Measurements from ENCODE around the gene APOL3.
"Not testable (repeated sequence)": the region's sequence is repeated elsewhere in the genome, so short reads cannot be mapped to it uniquely, and the experiment has no call there.

The APOL3 gene

DNA sequence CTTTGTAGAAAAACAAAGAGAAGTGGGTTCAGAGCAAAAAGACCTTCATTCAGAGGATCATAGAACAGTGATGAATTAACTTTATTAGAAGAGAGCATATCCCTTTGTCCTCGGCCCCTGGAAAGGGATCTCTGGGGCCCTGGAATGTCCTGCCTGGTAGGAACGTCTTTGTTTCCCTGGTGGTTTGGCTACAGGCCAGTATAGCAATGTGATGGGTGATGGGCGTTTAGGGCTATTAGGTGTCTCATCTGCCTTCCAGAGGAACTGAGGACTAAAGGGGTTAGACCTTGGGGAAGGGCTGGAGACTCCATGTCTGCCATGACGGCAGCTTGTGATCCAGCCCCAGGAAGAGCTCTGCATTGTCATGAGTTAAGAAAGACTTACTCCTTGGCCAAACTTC is 32.0 kb upstream of the APOL3 start:
- DNase-seq, result no peak

DNA sequence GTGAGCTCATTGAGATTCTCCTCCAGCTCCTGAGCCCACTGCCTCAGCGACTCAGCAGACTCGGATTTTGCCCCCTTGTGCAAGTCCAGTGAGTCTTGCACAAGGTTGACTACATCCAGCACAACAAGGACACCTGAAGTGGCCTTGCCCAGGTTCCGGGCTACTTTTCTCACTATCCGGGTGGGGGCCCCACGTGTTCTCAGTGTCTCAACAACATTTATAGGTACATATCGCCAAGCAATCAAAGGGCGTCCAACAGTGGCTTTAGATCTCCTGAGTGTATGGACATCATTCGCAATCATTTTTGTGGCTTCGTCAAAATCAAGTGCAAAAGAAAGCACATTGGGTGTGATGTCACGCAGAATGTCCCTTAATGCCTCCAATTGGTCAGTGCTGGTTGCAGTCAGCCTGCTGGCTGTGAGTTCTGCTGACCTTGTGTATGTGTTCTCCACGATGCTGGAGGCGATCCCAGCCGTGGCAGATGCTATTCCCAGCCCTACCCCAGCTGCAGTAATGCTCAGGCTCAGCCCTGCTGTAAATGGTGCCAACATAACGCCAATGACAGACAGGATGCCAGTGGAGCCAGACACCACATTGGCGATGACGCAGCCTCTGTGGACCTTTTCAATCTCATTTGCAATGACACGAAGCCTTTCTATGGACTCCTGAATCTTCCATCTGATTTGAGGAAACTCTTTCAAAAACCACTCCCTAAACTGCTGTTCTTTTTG is 30.7 kb upstream of the APOL3 start:
- DNase-seq, result no peak

- not testable (repeated sequence) for DNase-seq
These were observed 27.3 kb upstream of the APOL3 start for GRCh38 chr22:36187862-36188261.

- DNase-seq, result no peak
These were observed 25.5 kb upstream of the APOL3 start for GRCh38 chr22:36185828-36186624.

DNA sequence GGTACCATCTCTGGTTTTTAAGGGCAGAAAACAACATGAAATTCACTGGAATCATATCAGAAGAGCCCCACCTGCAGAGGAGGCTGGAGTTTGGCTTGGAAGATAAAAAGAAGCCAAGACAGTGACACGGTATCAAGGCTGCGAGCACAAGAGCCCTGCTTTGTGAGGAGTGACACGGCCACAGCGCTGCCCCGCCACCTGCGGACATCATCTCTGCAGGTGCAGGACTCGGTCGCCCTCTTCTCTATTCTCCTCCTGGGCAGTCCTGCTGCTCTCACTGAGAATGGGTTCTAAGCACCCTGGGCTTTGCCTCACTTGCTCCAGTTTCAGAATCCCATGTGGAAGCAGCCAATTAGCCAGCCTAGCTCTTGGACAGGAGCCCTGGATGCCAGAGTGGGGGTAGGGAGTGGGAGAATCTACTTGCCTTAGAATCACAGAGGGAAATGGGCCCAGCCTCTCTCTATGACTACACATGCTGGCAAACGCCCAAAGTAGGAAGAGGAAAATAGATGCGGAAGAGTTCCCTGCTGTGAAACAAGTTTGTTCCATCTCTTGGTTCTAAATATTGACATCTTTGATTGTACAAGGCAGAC is 24.0 kb upstream of the APOL3 start:
- no peak for DNase-seq

DNA sequence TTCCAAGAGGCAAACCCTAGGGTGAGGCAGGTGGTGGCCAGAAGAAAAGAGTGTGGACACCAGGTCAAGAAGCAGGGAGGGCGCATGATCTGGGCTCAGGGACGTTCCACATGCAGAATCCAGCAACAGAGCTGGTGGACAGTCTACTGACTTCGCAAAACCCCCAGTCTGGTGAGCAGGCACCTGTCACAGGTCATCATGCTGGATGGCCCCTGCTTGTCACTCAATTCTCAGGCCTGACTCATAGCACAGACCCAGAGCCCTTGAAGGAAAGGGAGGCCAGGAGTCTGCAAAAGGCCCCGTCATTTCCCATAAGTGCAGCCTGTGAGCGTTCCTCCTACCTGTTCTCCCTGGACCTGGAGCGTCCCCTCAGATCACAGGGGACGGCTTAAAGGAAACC is 22.9 kb upstream of the APOL3 start:
- no peak for DNase-seq

DNA sequence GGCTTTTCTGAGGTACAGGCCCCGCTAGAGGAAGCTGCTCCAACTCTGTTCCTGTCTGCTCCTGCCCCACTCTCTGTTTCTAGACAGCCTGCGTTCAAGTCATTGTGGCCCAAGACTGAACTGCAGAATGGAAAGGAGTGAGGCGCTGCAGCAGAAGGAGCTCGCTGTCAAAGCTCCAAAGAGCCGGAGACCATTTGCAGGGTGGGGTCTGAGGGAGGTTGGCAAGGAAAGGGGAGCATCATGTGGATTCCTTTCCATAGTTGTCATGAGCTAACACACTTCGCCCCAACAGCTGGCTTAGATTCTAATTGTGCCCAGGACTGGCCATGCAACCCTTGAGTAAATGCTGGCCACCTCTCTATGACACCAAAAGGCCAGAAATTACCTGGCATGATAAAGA is 22.3 kb upstream of the APOL3 start:
- no peak for DNase-seq

- no peak for DNase-seq
These were observed 21.5 kb upstream of the APOL3 start for GRCh38 chr22:36182056-36182455.

GRCh38 chr22:36180928-36181327 is 20.4 kb upstream of the APOL3 start:
- DNase-seq, result no peak

DNA sequence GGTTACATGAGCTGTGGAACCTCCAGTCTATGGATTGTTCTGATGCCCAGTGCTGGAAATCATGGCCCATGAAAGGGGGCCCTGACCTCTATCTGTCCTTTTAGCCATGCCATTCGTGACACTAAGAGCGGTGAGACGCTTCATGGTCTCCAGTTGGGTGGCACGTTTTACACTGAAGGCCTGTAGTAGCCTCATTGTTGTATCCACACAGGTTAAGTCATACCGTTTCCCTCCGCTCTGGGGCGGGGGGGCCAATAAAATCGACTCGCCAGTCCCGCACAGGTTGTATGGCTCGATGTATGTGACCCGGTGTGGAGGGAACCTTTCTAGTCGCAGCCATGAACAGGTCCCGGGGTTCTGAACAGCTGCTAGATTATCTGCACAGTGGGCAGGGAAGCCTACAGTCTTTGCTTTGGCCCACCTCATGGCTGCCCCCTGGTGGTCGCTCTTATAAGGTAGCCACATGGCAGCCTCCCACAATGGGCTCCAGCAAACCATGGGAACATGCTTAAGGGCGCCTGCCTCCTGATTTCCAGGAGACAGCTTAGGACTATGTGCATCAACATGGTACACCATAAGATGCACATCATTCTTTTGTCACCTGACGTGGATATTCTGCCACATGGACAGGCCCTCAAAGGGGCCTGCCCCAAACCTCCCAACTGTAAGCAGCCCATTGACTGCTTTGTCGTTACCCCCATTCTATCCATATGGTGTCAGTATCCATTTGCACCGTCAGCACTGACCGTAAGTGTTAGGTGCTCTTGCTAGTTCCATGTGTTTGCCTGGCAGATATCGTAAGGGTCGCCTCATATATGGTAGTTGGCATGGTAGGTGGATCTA is 19.7 kb upstream of the APOL3 start:
- peak; percentile 58 for DNase-seq

DNA sequence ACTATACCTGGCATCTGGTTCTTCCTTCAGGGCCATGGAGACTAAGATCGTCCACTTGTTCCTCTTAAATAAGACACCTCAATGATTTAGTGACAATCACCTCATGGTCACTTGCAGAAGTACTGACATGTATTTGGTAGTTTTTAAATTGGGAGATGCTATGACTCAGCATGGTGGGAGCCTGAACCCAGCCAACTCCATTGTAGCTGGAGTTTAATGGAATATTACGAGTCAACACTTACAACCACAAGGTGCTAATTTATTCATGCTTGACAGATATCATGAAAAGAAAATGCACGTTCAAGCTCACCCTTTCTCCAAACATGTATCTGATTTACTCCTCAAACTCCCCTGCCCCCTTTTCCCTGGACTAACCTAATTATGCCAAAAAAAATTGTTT is 16.6 kb upstream of the APOL3 start:
- DNase-seq, result no peak

DNA sequence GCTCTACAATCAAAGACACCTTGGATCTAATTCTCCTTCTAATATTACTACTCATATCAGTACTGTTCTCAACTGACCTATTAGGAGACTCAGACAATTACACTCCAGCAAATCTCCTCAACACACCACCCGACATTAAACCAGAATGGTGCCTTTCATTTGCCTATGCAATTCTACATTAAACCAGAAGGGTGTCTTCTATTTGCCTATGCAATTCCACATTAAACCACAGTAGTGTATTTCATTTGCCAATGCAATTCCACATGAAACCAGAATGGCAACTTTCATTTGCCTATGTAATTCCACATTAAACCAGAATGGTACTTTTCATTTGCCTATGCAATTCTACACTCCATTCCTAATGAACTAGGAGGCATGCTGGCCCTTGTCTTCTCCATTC is 15.3 kb upstream of the APOL3 start:
- DNase-seq, result no peak

DNA sequence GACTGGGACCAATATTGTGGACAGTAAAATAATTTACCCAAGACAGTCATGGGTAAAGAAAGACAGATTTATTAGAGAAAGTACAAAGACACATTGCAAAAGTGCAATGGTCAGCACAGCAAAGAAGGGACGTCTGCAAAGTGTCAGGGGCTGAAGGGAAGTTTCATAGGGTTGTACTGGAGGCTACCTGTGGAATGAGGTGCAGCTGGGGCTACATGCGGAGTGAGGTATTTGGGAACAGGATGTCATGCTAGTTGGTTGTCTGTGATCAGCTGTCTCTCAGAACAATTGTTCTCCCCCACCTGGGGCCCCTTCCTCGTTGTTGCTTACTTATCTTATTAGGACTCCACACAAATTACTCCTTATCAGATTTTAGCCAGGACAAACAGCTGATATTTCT is 11.4 kb upstream of the APOL3 start:
- no peak for DNase-seq

DNA sequence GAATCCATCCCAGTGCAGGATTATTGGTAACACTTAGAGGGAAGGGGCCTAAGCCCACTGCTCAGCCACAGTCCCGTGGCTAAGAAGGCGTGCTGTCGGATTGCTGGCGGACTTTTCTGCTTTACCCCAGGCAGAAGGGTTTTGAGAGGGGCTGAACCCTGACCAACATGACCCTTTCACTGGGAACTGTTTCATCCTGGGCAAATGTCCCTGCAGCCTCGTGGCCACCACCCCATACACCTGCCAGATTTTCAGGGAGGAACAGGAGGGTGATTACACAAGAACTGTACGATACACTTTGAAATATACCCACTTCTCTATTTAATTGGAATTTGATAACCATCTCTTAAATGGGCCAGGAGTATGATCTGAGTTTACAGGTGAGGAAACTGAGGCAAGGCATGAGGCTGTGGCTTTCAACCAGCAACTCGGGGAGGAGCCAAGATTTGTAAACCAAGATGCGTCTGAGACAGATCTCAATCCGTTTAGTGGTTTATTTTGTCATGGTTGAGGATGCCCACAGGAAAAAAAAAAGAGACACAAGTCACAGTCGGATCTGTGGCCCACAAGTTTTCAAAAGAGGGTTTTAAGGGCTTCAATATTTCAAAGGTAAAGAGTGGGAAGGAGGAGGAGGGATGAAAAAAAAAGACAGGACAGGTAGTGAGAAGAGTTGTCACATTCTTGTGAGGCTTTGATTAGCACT is 6.1 kb upstream of the APOL3 start:
- no peak for DNase-seq

GRCh38 chr22:36166086-36166485 is 5.5 kb upstream of the APOL3 start:
- DNase-seq, result no peak

GRCh38 chr22:36165141-36165540 is 4.6 kb upstream of the APOL3 start:
- DNase-seq, result no peak

GRCh38 chr22:36164621-36165020 is 4.1 kb upstream of the APOL3 start:
- no peak for DNase-seq

DNA sequence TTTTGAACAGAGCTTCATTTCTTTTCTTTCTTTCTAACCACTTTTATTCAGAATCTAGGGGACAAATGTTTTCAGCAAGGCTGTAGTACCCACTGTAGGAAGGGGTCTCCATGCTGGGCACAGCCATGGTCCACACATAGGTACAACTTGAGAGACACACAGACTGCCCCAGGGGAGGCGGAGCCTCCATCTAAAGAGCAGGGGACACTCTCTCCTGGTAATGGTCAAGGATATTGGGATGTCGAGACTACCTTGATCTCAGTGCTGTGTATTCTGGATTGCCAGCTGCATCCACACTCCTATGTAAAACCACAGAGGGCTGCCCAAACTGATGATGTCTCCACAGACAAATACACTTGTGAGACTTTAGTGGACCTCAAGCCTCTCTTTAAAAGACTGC is 2.9 kb upstream of the APOL3 start:
- no peak for DNase-seq

- DNase-seq, result no peak
These were observed 1.8 kb upstream of the APOL3 start for GRCh38 chr22:36162127-36163034.

GRCh38 chr22:36161793-36162126 is 1.2 kb upstream of the APOL3 start:
- not testable (repeated sequence) for DNase-seq

Data from GDM1 (cell line).